K562 (cell line): Measurements from ENCODE around the gene ZSCAN12. TPM values are rescaled to one million over a fixed set of nuclear protein-coding genes. Genes with fewer than 3 reads are reported as not detected.

Source experiments
- ATAC-seq: fragments of 200-7000 bp; cut with Tn5 transposase; 3 replicates; pipeline ENCODE4 v1.9.1; 2020; ENCODE audit warnings: moderate library complexity
- BruUV-seq: library from RNA; stranded (reverse); fragments of 400-500 nt; replicated peaks from 2 replicates; lab custom pipeline; 2021; lab: Mats Ljungman, UMichigan
- CTCF ChIA-PET: fragments of 300-600 bp; formaldehyde crosslinking; extraction: SDS; loops from one replicate; lab custom pipeline; 2021; ENCODE audit warnings: low intra/inter-chr PET ratio; lab: Yijun Ruan, JAX
- POLR2A ChIA-PET: fragments of 300-600, 350-650 bp; sonication (Branson Sonifier 250); formaldehyde crosslinking; extraction: SDS; loops from one replicate; lab custom pipeline; 2021; ENCODE audit warnings: antibody characterized with exemption, inconsistent platforms; lab: Yijun Ruan, JAX
- DNase-seq, 4 experiments: peaks; one replicate each; pipeline versions ENCODE4 v3.0.0 to v3.0.0-alpha.2; 2011 to 2018; ENCODE audit warnings: low spot score in 3 of 4, mixed read lengths in 3 of 4; ENCODE audit errors: extremely low read depth in 1 of 4
- FAIRE-seq: peaks from 2 replicates; lab custom pipeline; 2011; peaks lifted over from hg19 to GRCh38; lab: Jason Lieb, UNC
- H2AFZ ChIP-seq: 2 replicates; pipeline ENCODE4 v1.6.0; 2011; ENCODE audit warnings: low read depth, low read length, control low read depth, inconsistent platforms
- H3K27ac ChIP-seq: fragments of 200-600 bp; 3 replicates; pipeline ENCODE4 v1.8.0; 2011; ENCODE audit warnings: low read depth, mild to moderate bottlenecking, control low read depth, inconsistent platforms, low read length, moderate library complexity, mixed read lengths; ENCODE audit errors: extremely low read depth
- H3K27me3 ChIP-seq, 2 experiments: fragments of 300-600 bp in 1 of 2; 2 replicates in 1 of 2; 3 replicates in 1 of 2; pipeline versions ENCODE4 v1.6.0 to v1.8.0; 2011; ENCODE audit warnings: inconsistent platforms in 2 of 2, low read length in 2 of 2, mild to moderate bottlenecking in 1 of 2, mixed read lengths in 1 of 2, moderate library complexity in 1 of 2; ENCODE audit not compliant: control insufficient read depth in 2 of 2, insufficient read depth in 2 of 2
- H3K36me3 ChIP-seq: fragments of 300-600 bp; 3 replicates; pipeline ENCODE4 v1.8.0; 2011; ENCODE audit warnings: mild to moderate bottlenecking, low read length, inconsistent platforms; ENCODE audit not compliant: control insufficient read depth, insufficient read depth
- H3K4me1 ChIP-seq, 2 experiments: fragments of 200-600 bp in 1 of 2; replicated peaks in 1 of 2; 2 replicates in 1 of 2; 3 replicates in 1 of 2; pipeline versions ENCODE4 v1.5.1 to v1.8.0; 2011; ENCODE audit warnings: inconsistent platforms in 2 of 2, low read length in 2 of 2, mild to moderate bottlenecking in 1 of 2, mixed read lengths in 1 of 2, moderate library complexity in 1 of 2; ENCODE audit not compliant: control insufficient read depth in 2 of 2, insufficient read depth in 2 of 2
- H3K4me2 ChIP-seq: 2 replicates; pipeline ENCODE4 v1.6.1; 2011; ENCODE audit warnings: low read length, control low read depth, inconsistent platforms, mixed read lengths; ENCODE audit not compliant: insufficient read depth
- H3K4me3 ChIP-seq: fragments of 200-600 bp; sonication (generic), shearing (Covaris generic); 2 replicates; pipeline ENCODE4 v1.5.1; 2016; ENCODE audit warnings: control low read depth, inconsistent platforms
- H3K79me2 ChIP-seq: fragments of 200-600 bp; 3 replicates; pipeline ENCODE4 v1.8.0; 2011; ENCODE audit warnings: low read length, inconsistent platforms; ENCODE audit not compliant: control insufficient read depth, insufficient read depth
- H3K9ac ChIP-seq, 2 experiments: 2 replicates each; pipeline versions ENCODE4 v1.6.0 to v1.6.1; 2011; ENCODE audit warnings: low read depth in 2 of 2, low read length in 2 of 2, control low read depth in 1 of 2, inconsistent platforms in 1 of 2, mild to moderate bottlenecking in 1 of 2, mixed read lengths in 1 of 2; ENCODE audit not compliant: insufficient read depth in 1 of 2
- H3K9me1 ChIP-seq: one replicate; pipeline ENCODE4 v1.6.0; 2011; ENCODE audit warnings: inconsistent platforms, mild to moderate bottlenecking, low read length, moderate library complexity; ENCODE audit not compliant: control insufficient read depth, insufficient read depth
- H3K9me3 ChIP-seq: replicated peaks from 2 replicates; pipeline ENCODE4 v1.5.1; 2011; ENCODE audit warnings: low read depth, low read length, inconsistent platforms; ENCODE audit not compliant: control insufficient read depth, insufficient read depth
- H4K20me1 ChIP-seq: replicated peaks from 2 replicates; pipeline ENCODE4 v1.6.1; 2011; ENCODE audit warnings: low read length, inconsistent platforms, mixed read lengths; ENCODE audit not compliant: control insufficient read depth, insufficient read depth
- ELF2 ChIP-seq: fragments of 250-450 bp; sonication (Bioruptor Pico); IDR thresholded peaks from 2 replicates; pipeline ENCODE4 v1.5.0; 2021; ENCODE audit warnings: mild to moderate bottlenecking
- EP300 ChIP-seq: IDR thresholded peaks from 2 replicates; pipeline ENCODE4 v1.6.1; 2012; ENCODE audit warnings: low read length, improper control_type of control experiment
- ETV5 ChIP-seq: sonication (generic); formaldehyde crosslinking; IDR thresholded peaks from 2 replicates; pipeline ENCODE4 v1.4.0; 2020; ENCODE audit warnings: low read depth, mild to moderate bottlenecking, missing genetic modification reagents
- GATAD2B ChIP-seq: fragments of 450-650 bp; IDR thresholded peaks from 2 replicates; pipeline ENCODE4 v1.6.1; 2017; ENCODE audit warnings: mild to moderate bottlenecking, borderline replicate concordance
- HDAC2 ChIP-seq: fragments of 450-650 bp; IDR thresholded peaks from 2 replicates; pipeline ENCODE4 v1.6.1; 2016; ENCODE audit warnings: mild to moderate bottlenecking
- KLF16 ChIP-seq: IDR thresholded peaks from 2 replicates; pipeline ENCODE4 v1.6.1; 2016; ENCODE audit warnings: antibody characterized with exemption
- LEF1 ChIP-seq: fragments of 450-650 bp; IDR thresholded peaks from 2 replicates; pipeline ENCODE4 v1.6.1; 2016; ENCODE audit warnings: mild to moderate bottlenecking
- MAZ ChIP-seq, 2 experiments: fragments of 450-650 bp in 1 of 2; sonication (generic) in 1 of 2; formaldehyde crosslinking; IDR thresholded peaks in 1 of 2; conservative IDR thresholded peaks in 1 of 2; 2 replicates each; pipeline versions ENCODE4 v1.4.0 to v1.5.0; 2020; ENCODE audit warnings: mild to moderate bottlenecking in 1 of 2, missing genetic modification reagents in 1 of 2
- MLX ChIP-seq, 2 experiments: fragments of 450-650 bp in 1 of 2; sonication (generic) in 1 of 2; formaldehyde crosslinking; conservative IDR thresholded peaks; 2 replicates each; pipeline versions ENCODE4 v1.4.0 to v1.8.1; 2020 to 2022; ENCODE audit warnings: mild to moderate bottlenecking in 1 of 2, missing genetic modification reagents in 1 of 2
- TCF7L2 ChIP-seq: fragments of 150-350 bp; IDR thresholded peaks from 2 replicates; pipeline ENCODE4 v1.6.1; 2016; ENCODE audit warnings: low read depth, mild to moderate bottlenecking, low read length, moderate library complexity
- TEAD2 ChIP-seq: fragments of 450-650 bp; IDR thresholded peaks from 2 replicates; pipeline ENCODE4 v1.6.1; 2016; ENCODE audit warnings: missing genetic modification characterization, control low read depth, missing compliant biosample characterization
- ZBTB9 ChIP-seq: fragments of 450-650 bp; formaldehyde crosslinking; IDR thresholded peaks from 2 replicates; pipeline ENCODE4 v1.4.0; 2020; ENCODE audit warnings: mild to moderate bottlenecking, moderate library complexity
- ZFP91 ChIP-seq: sonication (generic); formaldehyde crosslinking; IDR thresholded peaks from 2 replicates; pipeline ENCODE4 v1.8.0; 2022; ENCODE audit warnings: mild to moderate bottlenecking, missing genetic modification reagents
- ZNF41 ChIP-seq: fragments of 250-450 bp; sonication (Bioruptor Pico); conservative IDR thresholded peaks from 2 replicates; pipeline ENCODE4 v1.4.0; 2020; ENCODE audit warnings: mild to moderate bottlenecking
- ZNF444 ChIP-seq: fragments of 250-450 bp; sonication (Bioruptor Pico); IDR thresholded peaks from 2 replicates; pipeline ENCODE4 v1.4.0; 2020; ENCODE audit warnings: mild to moderate bottlenecking, moderate library complexity
- ZNF780A ChIP-seq: fragments of 250-450 bp; sonication (Bioruptor Pico); IDR thresholded peaks from 2 replicates; pipeline ENCODE4 v1.5.0; 2021; ENCODE audit warnings: mild to moderate bottlenecking
- WGBS: fragments of 100-300 bp; shearing (Covaris generic); methylation state at CpG from one replicate; pipeline ENCODE4 v1.1.6; 2016; ENCODE audit warnings: low coverage, mixed read lengths; ENCODE audit not compliant: insufficient coverage; ENCODE audit errors: missing lambda C conversion rate; 5-methylcytosine and 5-hydroxymethylcytosine counted together
- in situ Hi-C: fragments of 300-500 bp; cut with MboI; formaldehyde crosslinking; loops from 4 replicates; pipeline ENCODE4 v1.15.0; 2018; ENCODE audit warnings: inconsistent platforms, mixed read lengths
- intact Hi-C: fragments of 100-400 bp; cut with micrococcal nuclease; formaldehyde crosslinking; loops from 2 replicates; pipeline ENCODE4 v1.14.2; 2022
- polyA plus RNA-seq, 8 experiments: library from polyadenylated mRNA; depleted of rRNA in 4 of 8; stranded (reverse) in 5 of 8; unstranded in 3 of 8; fragments of >200 nt; fragmentation: Nextera tagmentation in 2 of 8; fragmentation: Illumina TruSeq in 1 of 8; extraction: Ambion mirVana in 2 of 8; extraction: Trizol in 1 of 8; gene quantifications; 2 replicates each; pipeline versions ENCODE4 v1.2.1 to v1.2.3, GENCODE V29; 2011 to 2014; ENCODE audit warnings: inconsistent platforms in 1 of 8, missing spikeins in 1 of 8
- total RNA-seq, 7 experiments: library from RNA; depleted of rRNA in 6 of 7; stranded (reverse); fragments of >200 nt in 6 of 7; fragmentation: Illumina TruSeq in 2 of 7; extraction: Trizol in 2 of 7; gene quantifications; 2 replicates each; pipeline versions ENCODE4 v1.2.1 to v1.2.3, GENCODE V29; 2011 to 2021; ENCODE audit warnings: low replicate concordance in 1 of 7

ZSCAN12 gene
- total and polyA plus RNA-seq, 9 of the 15 experiments (the other 6 are each of a cell fraction or from before 2014, with no cell fraction given): 2.5 to 19.6 (median 12.5) TPM

- TF ChIP-seq TEAD2 (peak; percentile 86), EP300 (peak; percentile 93), KLF16 (0 out of 2 replicates have a peak, but pooled peaks have one; percentile 59), ZNF780A (no peak), GATAD2B (0 out of 2 replicates have a peak, but pooled peaks have one; percentile 61), MLX (CRISPR knock-in tag; conservative IDR thresholded peaks at IDR 0.05) (0 out of 4 replicates have a peak, but pooled peaks of 1 of the 2 experiments have one; percentile 20)
These were observed 63.0 kb downstream of the ZSCAN12 start (continued) for GRCh38 chr6:28336284-28337120.

GRCh38 chr6:28335564-28336283 is 63.8 kb downstream of the ZSCAN12 start, which contains the start of gene ZSCAN31:
TSS of gene ZSCAN31 (minus strand) at chr6:28336148. CDS start at chr6:28329683, 6,465 bp downstream.
- Histone ChIP-seq H3K27ac (peak within 1 kb of the TSS; percentile 98), H4K20me1 (no peaks in the 10 kb centered on the region), H3K9me1 (no peaks in the 10 kb centered on the region), H3K9me3 (peaks cover 6% of the 10 kb centered on the region; the same call in 1 of the 2 replicates), H2AFZ (peak within 1 kb of the TSS; percentile 61), H3K4me1 (peaks cover 23 to 43% of the 10 kb centered on the region in 2 experiments), H3K4me2 (peak within 1 kb of the TSS; percentile 95), H3K9ac (peak within 1 kb of the TSS; percentile 96 to 99), H3K36me3 (no peaks in the 10 kb centered on the region), H3K27me3 (no peaks in the 10 kb centered on the region), H3K79me2 (peaks cover 37% of the 10 kb centered on the region), H3K4me3 (peak within 1 kb of the TSS; percentile 69)
- in situ Hi-C loops (no loop called here), intact Hi-C loops (loop anchor here (1.0 to 5.0 kb wide), 6 partner anchors 19 to 528 kb away; partner anchors contain the start of genes PGBD1 and ZSCAN26)
- ChIA-PET POLR2A (interaction anchor here (0.6 to 6.4 kb wide), 70 partner anchors 8 to 1309 kb away, joined by 3 to 80 read pairs (median 4); partner anchors contain the start of genes PGBD1, ZKSCAN3, ZKSCAN4 and ZKSCAN8), CTCF (no interaction called here)
- FAIRE-seq (peak; percentile 98), ATAC-seq (peak; percentile 91), DNase-seq (peak; percentile 97 to 99 (median 97))
- no TSS peak for BruUV-seq
- WGBS: under 1% methylated on average over 34 of the region's 35 CpGs
- TF ChIP-seq ZNF41 (CRISPR knock-in tag): 0 out of 2 replicates have a peak, but pooled peaks have one; percentile 13
- no peak for TF ChIP-seq ELF2 (CRISPR knock-in tag)
- no peak for TF ChIP-seq TCF7L2
- 0 out of 2 replicates have a peak, but pooled peaks have one; percentile 15 for TF ChIP-seq ZNF444 (CRISPR knock-in tag)
- no peak for TF ChIP-seq ZFP91
- peak; percentile 35 to 91; a peak in 3 of 4 replicates for TF ChIP-seq MAZ (CRISPR knock-in tag; conservative IDR thresholded peaks at IDR 0.05 in 1 of 2, IDR thresholded peaks at IDR 0.05 in 1 of 2)
- peak; percentile 89 for TF ChIP-seq ETV5 (CRISPR knock-in tag)
- peak; percentile 82 for TF ChIP-seq ZBTB9
- peak; percentile 8 for TF ChIP-seq HDAC2
- peak; percentile 31 for TF ChIP-seq LEF1
